ENCODE results near the gene TMEM205.

GRCh38 chr19:11345122-11345803, 805 bp downstream of the TMEM205 start:
- TF ChIP-seq CTCF (IDR thresholded peaks at IDR 0.05) (no peak), EP300 (IDR thresholded peaks at IDR 0.05) (no peak), POLR2A (IDR thresholded peaks at IDR 0.05) (no peak), POLR2AphosphoS5 (IDR thresholded peaks at IDR 0.05) (no peak)
